OCI-LY7 (cell line): Measurements from ENCODE around the gene CARD14.

ENCODE experiments used
- CTCF ChIP-seq: fragments of 200-600 bp; sonication (generic); conservative IDR thresholded peaks from 2 replicates; pipeline ENCODE4 v1.5.1; 2014; ENCODE audit warnings: mild to moderate bottlenecking, antibody characterized with exemption, low read length, moderate library complexity, mixed read lengths
- EZH2phosphoT487 ChIP-seq: fragments of 200-600 bp; sonication (generic); IDR thresholded peaks from 2 replicates; pipeline ENCODE4 v1.6.1; 2018; ENCODE audit warnings: low read depth, borderline replicate concordance, mild to moderate bottlenecking, mixed run types, antibody characterized with exemption, low read length, moderate library complexity, mixed read lengths

DNA sequence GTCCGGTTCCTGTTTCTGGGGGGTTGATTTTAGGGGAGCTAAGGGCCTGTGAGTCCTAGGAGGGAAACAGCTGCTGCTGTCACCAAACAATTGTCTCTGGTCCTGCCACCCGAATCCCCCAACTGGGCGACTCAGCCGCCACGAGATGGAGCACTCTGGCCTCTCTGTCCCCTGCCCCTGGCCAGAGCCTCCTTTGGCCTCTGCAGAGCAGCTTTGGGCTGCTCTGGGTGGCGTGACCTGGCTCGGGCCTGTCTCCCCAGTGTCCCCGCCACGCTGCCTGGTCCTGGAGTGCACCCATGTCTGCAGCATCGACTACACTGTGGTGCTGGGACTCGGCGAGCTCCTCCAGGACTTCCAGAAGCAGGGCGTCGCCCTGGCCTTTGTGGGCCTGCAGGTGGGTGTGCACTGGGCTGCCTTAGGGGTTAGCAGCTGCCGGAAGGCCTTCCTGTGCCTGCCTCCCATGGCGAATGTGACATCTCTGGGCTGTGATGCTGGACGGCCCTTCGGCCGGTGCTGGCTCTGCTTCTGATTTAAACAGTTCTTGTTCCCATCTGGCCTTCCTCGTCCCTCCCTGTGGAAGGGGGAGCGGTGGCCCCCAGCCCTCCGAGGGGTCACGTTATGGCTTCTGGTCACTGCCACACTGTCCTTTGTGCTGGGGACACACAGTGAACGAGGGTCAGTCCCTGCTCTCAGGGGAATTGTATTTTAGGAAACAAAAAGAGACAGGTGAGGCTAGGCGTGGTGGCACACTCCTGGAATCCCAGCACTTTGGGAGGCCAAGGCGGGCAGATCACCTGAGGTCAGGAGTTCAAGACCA lies 79.3 kb downstream of the CARD14 start:
- TF ChIP-seq CTCF (no peak), EZH2phosphoT487 (no peak)
